Measurements from ENCODE around the gene CYSRT1.

CYSRT1 gene

GRCh38 chr9:137206602-137207001, 18.4 kb upstream of the CYSRT1 start:
- H3K27ac Mint-ChIP-seq: peak overlapping the region; percentile 96 to 97
- ATAC-seq (replicated peaks) (no peak), DNase-seq (no peak)
- H3K27me3 Mint-ChIP-seq: no peaks in the 10 kb centered on the region
- peaks cover 46% of the 10 kb centered on the region for H3K36me3 Mint-ChIP-seq (ENCODE audit: insufficient read depth)
- peaks cover 26 to 34% of the 10 kb centered on the region in 2 donors for H3K4me1 Mint-ChIP-seq (ENCODE audit: low read depth in 2 of 2)
- peak overlapping the region; percentile 91 to 94 for H3K4me3 Mint-ChIP-seq
- no peaks in the 10 kb centered on the region for H3K9me3 Mint-ChIP-seq

- Mint-ChIP-seq H3K9me3 (no peaks in the 10 kb centered on the region), H3K27me3 (no peaks in the 10 kb centered on the region), H3K4me3 (no peak overlapping the region), H3K36me3 (ENCODE audit: insufficient read depth) (peaks cover 22% of the 10 kb centered on the region), H3K4me1 (ENCODE audit: low read depth in 2 of 2) (peaks cover 13 to 17% of the 10 kb centered on the region in 2 donors), H3K27ac (peak overlapping the region in 1 of 2 donors; percentile 72)
- no peak for DNase-seq
- ATAC-seq (replicated peaks): no peak
Observed at GRCh38 chr9:137211532-137211931, 13.4 kb upstream of the CYSRT1 start.

- peaks cover 21% of the 10 kb centered on the region for H3K36me3 Mint-ChIP-seq (ENCODE audit: insufficient read depth)
- no peaks in the 10 kb centered on the region for H3K27me3 Mint-ChIP-seq
- no peaks in the 10 kb centered on the region for H3K9me3 Mint-ChIP-seq
- peaks cover 3 to 7% of the 10 kb centered on the region in 2 donors for H3K4me1 Mint-ChIP-seq (ENCODE audit: low read depth in 2 of 2)
- DNase-seq (no peak), ATAC-seq (replicated peaks) (no peak)
- no peak overlapping the region for H3K4me3 Mint-ChIP-seq
- no peak overlapping the region for H3K27ac Mint-ChIP-seq
Observed at GRCh38 chr9:137212520-137212919, 12.5 kb upstream of the CYSRT1 start.

DNA sequence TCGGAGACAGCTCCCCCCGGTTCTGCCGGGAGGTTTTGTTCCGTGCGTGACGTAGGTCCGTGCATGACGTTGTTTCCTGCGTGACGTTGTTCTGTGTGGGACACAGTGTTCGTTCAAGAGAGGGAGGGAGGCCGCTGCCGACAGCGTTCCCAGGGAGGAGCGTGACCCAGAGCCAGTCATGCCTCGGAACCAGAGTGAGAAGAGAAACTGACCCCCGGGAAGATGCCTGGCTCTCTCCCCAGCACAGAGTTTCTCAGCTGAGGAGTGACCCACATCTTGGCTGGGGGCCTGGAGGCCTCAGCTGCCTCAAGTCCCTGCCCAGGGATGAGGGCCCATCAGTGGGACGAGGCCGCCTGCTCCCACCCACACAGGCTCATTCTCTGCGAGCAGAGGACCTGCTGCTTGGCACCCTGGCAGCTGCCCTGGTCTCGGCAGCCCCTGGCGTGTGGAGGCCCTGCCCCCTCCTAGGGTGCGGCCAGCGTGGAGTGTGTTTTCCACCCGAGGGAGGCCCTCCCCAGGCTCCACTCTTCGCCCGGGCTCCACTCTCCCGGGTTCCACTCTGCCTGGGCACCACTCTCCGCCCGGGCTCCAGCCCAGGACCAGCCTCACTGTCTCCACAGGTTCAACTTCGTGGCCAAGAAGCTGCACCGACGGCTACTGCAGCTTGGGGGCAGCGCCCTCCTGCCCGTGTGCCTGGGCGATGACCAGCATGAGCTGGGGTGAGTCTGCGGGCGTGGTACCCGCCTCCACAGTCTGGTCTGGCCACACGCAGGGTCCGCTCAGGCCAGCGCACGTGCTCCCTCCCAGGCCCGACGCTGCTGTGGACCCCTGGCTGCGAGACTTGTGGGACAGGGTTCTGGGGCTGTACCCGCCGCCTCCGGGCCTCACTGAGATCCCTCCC, 11.6 kb upstream of the CYSRT1 start:
- H3K36me3 Mint-ChIP-seq (ENCODE audit: insufficient read depth): peaks cover 16% of the 10 kb centered on the region
- ATAC-seq (replicated peaks) (no peak), DNase-seq (no peak)
- no peak overlapping the region for H3K27ac Mint-ChIP-seq
- peaks cover 0 to 5% of the 10 kb centered on the region in 2 donors for H3K4me1 Mint-ChIP-seq (ENCODE audit: low read depth in 2 of 2)
- H3K9me3 Mint-ChIP-seq: no peaks in the 10 kb centered on the region
- H3K4me3 Mint-ChIP-seq: no peak overlapping the region
- H3K27me3 Mint-ChIP-seq: no peaks in the 10 kb centered on the region

GRCh38 chr9:137214620-137215019, 10.4 kb upstream of the CYSRT1 start:
- H3K4me3 Mint-ChIP-seq: no peak overlapping the region
- ATAC-seq (replicated peaks) (no peak), DNase-seq (no peak)
- H3K27me3 Mint-ChIP-seq: no peaks in the 10 kb centered on the region
- peaks cover 0 to 3% of the 10 kb centered on the region in 2 donors for H3K4me1 Mint-ChIP-seq (ENCODE audit: low read depth in 2 of 2)
- peak overlapping the region in 1 of 2 donors; percentile 76 for H3K27ac Mint-ChIP-seq
- H3K9me3 Mint-ChIP-seq: no peaks in the 10 kb centered on the region
- H3K36me3 Mint-ChIP-seq (ENCODE audit: insufficient read depth): peaks cover 10% of the 10 kb centered on the region

- no peak for ATAC-seq (replicated peaks)
- Mint-ChIP-seq H3K4me1 (ENCODE audit: low read depth in 2 of 2) (peaks cover 0 to 4% of the 10 kb centered on the region in 2 donors), H3K27ac (no peak overlapping the region)
Observed at GRCh38 chr9:137215196-137215986, 9.6 kb upstream of the CYSRT1 start.

DNA sequence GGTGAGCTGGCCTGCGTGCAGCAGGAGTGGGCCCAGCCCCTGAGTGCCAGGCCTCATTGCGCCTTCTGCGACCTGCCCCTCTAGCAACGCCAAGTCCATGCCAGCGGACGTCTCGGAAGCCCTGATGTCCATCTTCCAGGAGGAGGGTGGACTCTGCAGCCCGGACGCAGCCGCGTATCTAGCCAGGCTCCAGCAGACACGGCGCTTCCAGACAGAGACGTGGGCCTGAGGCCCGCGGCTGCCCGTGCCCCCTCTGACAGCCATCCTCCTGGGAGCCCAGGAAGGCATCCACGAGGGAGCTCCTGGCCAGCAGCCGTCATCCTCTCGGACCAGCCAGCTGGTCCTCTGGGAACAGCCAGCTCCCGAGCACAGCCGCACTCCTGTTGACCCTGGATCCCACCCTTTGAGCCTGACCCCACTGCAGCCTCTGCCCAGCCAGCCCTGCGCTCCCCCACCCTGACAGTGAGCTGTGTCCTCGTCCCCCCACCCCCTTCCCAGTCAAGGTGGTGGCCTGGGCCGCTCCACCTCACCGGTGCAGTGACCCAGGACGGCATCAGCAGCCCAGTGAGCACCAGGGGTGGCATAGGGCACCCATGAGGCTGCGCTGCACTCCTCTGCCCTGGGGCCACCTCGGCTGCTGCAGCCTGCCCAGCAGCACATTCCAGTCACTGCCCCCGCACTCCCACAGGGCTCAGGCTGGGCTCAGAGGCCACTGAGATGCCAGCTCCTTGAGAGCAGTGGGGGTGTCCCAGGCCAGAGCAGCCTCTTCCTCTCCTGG, 8.6 kb upstream of the CYSRT1 start:
- no peak for ATAC-seq (replicated peaks)

More at GRCh38 chr9:137215196-137215986, 9.6 kb upstream of the CYSRT1 start:
- H3K9me3 Mint-ChIP-seq: no peaks in the 10 kb centered on the region
- H3K36me3 Mint-ChIP-seq (ENCODE audit: insufficient read depth): peaks cover 4% of the 10 kb centered on the region
- no peak for DNase-seq
- H3K27me3 Mint-ChIP-seq: no peaks in the 10 kb centered on the region
- no peak overlapping the region for H3K4me3 Mint-ChIP-seq

DNA sequence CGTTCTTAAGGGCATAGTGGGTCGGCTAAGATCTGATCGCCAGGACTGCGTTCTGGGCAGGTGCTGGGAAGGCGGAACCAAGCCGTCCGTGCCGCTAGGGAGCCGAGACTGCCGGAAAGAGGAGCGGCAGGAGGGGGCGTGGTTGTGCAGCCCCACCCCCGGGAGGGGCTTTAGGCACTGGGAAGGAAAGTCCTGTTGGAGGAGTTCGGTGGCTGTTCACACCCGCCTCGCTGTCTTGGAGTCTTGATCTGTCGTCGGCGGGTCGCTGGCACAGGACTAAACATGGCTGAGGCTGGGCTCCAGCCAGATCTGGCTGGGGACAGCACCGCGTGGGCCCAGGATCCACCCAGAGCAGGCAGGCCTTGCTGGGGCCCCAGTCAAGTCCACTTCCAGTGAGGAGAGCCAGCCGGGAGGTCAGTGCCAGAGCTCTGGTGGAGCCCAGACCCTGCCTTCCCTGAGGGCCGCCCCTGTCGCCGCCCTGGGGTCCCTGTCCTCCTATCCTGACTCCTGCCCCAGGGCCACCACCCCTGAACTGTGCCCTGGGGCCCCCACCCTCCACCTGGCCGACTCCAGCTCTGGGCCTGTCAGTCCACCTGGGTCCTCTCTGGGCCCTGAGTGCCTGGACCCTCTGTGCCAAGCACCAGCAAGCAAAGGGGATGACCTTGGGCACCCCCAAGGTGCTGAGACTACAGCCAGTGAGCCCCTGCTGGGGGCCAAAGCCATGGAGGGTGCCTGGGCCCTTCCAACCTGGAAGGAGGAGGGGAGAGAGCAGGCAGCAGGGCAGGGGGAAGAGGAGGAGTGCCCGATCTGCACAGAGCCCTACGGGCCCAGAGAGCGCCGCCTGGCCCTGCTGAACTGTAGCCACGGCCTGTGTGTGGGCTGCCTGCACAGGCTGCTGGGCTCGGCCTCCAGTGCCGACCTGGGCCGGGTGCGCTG, 7.4 kb upstream of the CYSRT1 start:
- no peak overlapping the region for H3K27ac Mint-ChIP-seq
- no peaks in the 10 kb centered on the region for H3K27me3 Mint-ChIP-seq
- H3K9me3 Mint-ChIP-seq: no peaks in the 10 kb centered on the region
- peaks cover 6% of the 10 kb centered on the region for H3K36me3 Mint-ChIP-seq (ENCODE audit: insufficient read depth)
- ATAC-seq (replicated peaks): no peak
- no peak for DNase-seq
- no peak overlapping the region for H3K4me3 Mint-ChIP-seq
- peaks cover 0 to 3% of the 10 kb centered on the region in 2 donors for H3K4me1 Mint-ChIP-seq (ENCODE audit: low read depth in 2 of 2)

More for the DNA sequence above, 8.6 kb upstream of the CYSRT1 start:
- H3K4me3 Mint-ChIP-seq: no peak overlapping the region
- no peak overlapping the region for H3K27ac Mint-ChIP-seq
- H3K36me3 Mint-ChIP-seq (ENCODE audit: insufficient read depth): peaks cover 6% of the 10 kb centered on the region
- peaks cover 0 to 3% of the 10 kb centered on the region in 2 donors for H3K4me1 Mint-ChIP-seq (ENCODE audit: low read depth in 2 of 2)
- no peaks in the 10 kb centered on the region for H3K9me3 Mint-ChIP-seq
- no peaks in the 10 kb centered on the region for H3K27me3 Mint-ChIP-seq
- DNase-seq: no peak

DNA sequence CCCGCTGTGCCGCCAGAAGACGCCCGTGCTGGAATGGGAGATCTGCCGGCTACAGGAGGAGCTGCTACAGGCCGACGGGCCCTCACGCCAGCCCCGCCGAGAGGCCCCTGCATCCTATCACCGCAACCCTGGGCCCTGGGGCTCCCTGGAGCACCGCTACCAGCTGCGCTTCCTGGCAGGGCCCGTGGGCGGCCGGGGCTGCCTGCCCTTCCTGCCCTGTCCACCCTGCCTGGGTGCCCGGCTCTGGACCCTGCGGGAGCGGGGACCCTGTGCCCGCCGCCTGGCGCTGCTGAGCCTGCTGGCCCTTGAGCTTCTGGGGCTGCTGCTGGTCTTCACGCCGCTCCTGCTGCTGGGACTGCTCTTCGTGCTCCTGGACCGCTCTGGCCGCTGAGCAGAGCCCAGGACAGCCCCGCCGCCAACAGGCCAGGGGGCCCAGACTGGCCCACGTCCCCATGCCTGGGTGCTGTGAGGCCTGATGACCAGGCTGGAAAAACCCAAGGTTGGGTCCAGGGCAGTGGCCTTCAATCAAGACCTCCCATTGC, 6.7 kb upstream of the CYSRT1 start:
- no peak overlapping the region for H3K4me3 Mint-ChIP-seq
- ATAC-seq (replicated peaks): no peak
- H3K27me3 Mint-ChIP-seq: no peaks in the 10 kb centered on the region

DNA sequence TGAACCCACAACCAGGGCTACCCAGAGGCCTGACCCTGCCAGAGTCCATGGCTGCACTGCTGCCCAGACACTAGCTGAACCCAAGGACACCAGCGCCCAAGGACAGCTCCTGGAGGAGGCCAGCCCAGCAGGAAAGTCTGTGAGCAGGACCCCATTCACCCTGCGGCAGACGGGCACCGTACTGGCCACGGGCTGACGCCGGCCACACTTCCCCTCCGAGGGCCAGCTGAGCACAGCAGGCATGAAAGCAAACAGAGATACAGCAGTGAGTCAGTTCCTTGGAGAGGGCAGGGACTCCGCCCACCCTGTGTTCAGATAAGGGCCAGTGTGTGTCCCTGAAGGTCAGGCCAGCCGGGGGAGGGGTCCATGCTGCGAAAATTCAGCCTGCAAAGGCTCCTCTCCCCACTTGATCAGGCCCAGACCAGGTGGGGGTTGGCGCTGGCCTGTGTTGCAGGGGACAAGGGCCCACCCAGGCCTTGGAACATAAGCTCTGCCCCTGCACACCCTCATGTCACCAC, 6.2 kb upstream of the CYSRT1 start:
- no peak for DNase-seq
- Mint-ChIP-seq H3K36me3 (ENCODE audit: insufficient read depth) (peaks cover 10% of the 10 kb centered on the region), H3K4me3 (no peak overlapping the region), H3K9me3 (no peaks in the 10 kb centered on the region), H3K27ac (no peak overlapping the region), H3K27me3 (no peaks in the 10 kb centered on the region), H3K4me1 (ENCODE audit: low read depth in 2 of 2) (peaks cover 0 to 4% of the 10 kb centered on the region in 2 donors)
- ATAC-seq (replicated peaks): no peak

More for the DNA sequence above, 6.7 kb upstream of the CYSRT1 start:
- Mint-ChIP-seq H3K9me3 (no peaks in the 10 kb centered on the region), H3K4me1 (ENCODE audit: low read depth in 2 of 2) (peaks cover 0 to 4% of the 10 kb centered on the region in 2 donors), H3K27ac (no peak overlapping the region), H3K36me3 (ENCODE audit: insufficient read depth) (peaks cover 5% of the 10 kb centered on the region)
- DNase-seq: no peak

- peaks cover 13% of the 10 kb centered on the region for H3K36me3 Mint-ChIP-seq (ENCODE audit: insufficient read depth)
- H3K27ac Mint-ChIP-seq: no peak overlapping the region
- H3K4me3 Mint-ChIP-seq: peak overlapping the region in 1 of 2 donors; percentile 53
- H3K27me3 Mint-ChIP-seq: no peaks in the 10 kb centered on the region
- no peak for DNase-seq
- H3K4me1 Mint-ChIP-seq (ENCODE audit: low read depth in 2 of 2): peaks cover 0 to 4% of the 10 kb centered on the region in 2 donors
- no peak for ATAC-seq (replicated peaks)
- no peaks in the 10 kb centered on the region for H3K9me3 Mint-ChIP-seq
Observed at GRCh38 chr9:137219757-137220316, 5.1 kb upstream of the CYSRT1 start.

Data from effector memory CD8-positive, alpha-beta T cell (primary cell).